ENCODE data around the gene LRP1B.

LRP1B gene

DNA sequence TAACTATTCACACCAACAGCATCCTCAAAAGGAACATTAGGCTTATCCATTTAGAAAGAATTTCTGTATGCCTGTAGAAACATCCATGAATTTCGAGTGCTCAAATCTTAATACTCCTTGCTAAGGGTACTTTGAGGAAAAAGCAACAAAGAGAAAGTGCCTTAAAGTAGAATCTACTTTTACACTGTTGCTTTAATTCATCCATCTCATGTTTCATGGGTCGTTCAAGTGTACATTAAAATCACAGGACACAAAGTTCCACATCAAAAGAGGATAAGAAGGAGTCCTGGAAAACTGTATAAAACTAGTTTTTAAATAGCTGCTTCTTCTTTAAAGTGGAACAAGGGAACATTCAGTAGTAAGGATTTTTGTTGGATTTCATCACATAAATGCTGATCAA is 54.5 kb downstream of the LRP1B start:
- H3K9me3 Mint-ChIP-seq: peaks cover 2% of the 10 kb centered on the region
- no peaks in the 10 kb centered on the region for H3K36me3 Mint-ChIP-seq

DNA sequence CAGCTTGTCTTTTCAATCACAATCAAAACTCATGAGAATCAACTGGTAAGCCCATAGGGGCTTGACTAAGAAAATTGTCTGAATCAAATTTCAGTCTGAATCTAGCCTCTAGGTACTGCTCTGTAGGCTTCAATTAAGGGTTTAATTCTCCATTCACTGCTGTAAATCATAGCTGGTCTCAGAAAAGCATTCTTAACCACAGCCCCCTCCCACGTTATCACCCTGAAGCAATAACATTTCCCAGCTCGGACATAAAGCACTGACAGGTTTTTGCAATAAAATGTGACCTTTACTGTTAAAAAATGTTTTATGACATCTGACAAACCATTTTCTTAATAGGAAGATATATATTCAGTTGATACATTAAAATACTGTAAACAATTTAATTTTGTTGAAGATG is 55.0 kb downstream of the LRP1B start:
- Mint-ChIP-seq H3K9me3 (peaks cover 2% of the 10 kb centered on the region), H3K36me3 (no peaks in the 10 kb centered on the region), H3K27me3 (no peaks in the 10 kb centered on the region), H3K4me1 (no peaks in the 10 kb centered on the region), H3K27ac (no peak overlapping the region), H3K4me3 (no peak overlapping the region)
- ATAC-seq: no peak

More for the DNA sequence above, 54.5 kb downstream of the LRP1B start:
- ATAC-seq: no peak
- Mint-ChIP-seq H3K4me1 (no peaks in the 10 kb centered on the region), H3K27me3 (no peaks in the 10 kb centered on the region), H3K27ac (no peak overlapping the region), H3K4me3 (no peak overlapping the region)

DNA sequence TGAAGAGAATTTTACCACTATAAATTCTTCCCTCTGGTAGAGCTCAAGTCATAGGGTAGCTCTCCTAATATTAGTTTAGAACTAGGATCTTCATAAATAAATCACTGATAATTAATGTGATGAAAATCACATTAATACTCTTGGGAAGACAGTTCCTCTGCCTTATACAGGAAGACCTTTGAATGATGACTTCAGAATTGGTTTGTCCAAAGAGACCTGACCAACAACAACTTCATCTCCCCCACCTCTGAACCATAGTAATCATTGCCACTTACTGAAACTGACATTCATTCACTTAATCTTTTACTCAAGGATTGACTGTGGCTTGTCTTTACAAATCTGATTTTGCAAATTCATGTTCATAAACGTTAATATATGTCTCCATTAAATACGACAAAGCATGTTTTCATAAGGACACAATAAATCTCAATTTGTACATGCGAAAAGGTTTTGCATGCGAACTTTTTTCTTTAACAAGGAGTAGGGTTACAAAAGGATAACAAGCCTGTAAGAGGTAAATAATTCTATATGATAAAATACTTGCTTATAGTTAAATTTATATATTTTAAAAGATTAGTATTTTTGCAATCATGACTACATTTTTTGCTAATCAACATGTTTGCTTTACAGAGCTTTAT is 61.4 kb downstream of the LRP1B start:
- no peak overlapping the region for H3K4me3 Mint-ChIP-seq
- no peaks in the 10 kb centered on the region for H3K36me3 Mint-ChIP-seq
- H3K4me1 Mint-ChIP-seq: no peaks in the 10 kb centered on the region
- no peaks in the 10 kb centered on the region for H3K9me3 Mint-ChIP-seq
- no peak overlapping the region for H3K27ac Mint-ChIP-seq
- H3K27me3 Mint-ChIP-seq: no peaks in the 10 kb centered on the region
- ATAC-seq: no peak

DNA sequence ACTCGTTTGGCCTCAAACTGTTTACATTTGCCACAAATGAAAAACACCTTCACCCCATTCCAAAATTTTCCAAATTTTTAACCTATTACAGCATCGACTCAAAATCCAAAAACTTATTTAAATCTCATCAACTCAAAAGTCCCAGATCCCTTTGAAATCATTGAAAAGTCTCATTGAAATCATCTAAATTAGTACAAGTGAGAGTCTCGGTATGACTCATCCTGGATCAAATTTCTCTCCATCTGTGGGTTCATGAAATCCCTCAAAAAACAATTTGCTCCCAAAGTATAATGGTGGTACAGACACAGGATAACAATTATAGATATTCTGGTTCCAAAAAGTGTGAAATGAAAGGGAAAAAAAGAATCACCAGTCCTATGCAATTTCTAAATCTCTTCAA is 65.1 kb downstream of the LRP1B start:
- ATAC-seq: no peak
- Mint-ChIP-seq H3K27ac (no peak overlapping the region), H3K9me3 (no peaks in the 10 kb centered on the region), H3K4me1 (no peaks in the 10 kb centered on the region), H3K4me3 (no peak overlapping the region), H3K36me3 (no peaks in the 10 kb centered on the region), H3K27me3 (no peaks in the 10 kb centered on the region)

DNA sequence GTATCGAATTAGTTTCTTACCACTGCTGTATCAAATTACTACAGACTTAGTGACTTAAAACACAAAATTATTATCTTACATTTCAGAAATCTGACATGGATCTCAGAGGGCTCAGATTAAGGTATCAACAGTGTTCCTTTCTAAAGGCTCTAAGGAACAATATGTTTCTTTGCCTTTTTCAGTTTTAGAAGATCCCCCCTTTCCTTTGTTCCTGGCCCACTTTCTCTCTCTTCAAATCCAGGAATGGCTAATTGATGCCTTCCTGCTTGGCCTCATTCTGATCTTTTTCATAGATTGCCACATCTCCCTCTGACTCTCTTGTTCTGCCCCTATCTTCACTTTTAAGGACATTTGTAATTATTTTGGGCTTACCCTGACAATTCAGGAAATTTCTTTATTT is 65.7 kb downstream of the LRP1B start:
- ATAC-seq: no peak
- Mint-ChIP-seq H3K27me3 (no peaks in the 10 kb centered on the region), H3K4me3 (no peak overlapping the region)

DNA sequence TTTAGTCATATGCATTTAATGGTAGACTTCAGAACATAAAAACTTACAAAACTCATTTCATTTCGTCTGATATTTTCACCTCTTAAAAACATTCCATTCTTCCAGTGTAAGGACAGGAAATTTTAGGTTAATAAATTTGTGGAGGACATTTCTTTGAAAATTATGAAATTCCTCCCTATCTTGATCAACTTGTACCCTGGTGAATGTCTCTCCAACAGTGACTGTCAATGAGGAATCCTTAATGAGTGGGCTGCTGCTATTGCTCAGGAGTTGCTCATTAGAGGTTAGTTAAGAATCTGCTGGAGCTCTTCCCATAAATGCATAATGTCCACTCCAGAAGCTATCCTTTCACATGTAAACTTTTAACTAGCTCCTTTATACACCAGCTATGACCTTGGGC is 69.1 kb downstream of the LRP1B start:
- H3K27me3 Mint-ChIP-seq: no peaks in the 10 kb centered on the region
- no peak overlapping the region for H3K4me3 Mint-ChIP-seq
- H3K36me3 Mint-ChIP-seq: no peaks in the 10 kb centered on the region
- ATAC-seq: no peak
- no peaks in the 10 kb centered on the region for H3K9me3 Mint-ChIP-seq
- no peak overlapping the region for H3K27ac Mint-ChIP-seq
- H3K4me1 Mint-ChIP-seq: no peaks in the 10 kb centered on the region

More for the DNA sequence above, 65.7 kb downstream of the LRP1B start:
- Mint-ChIP-seq H3K9me3 (no peaks in the 10 kb centered on the region), H3K4me1 (no peaks in the 10 kb centered on the region), H3K27ac (no peak overlapping the region), H3K36me3 (no peaks in the 10 kb centered on the region)

DNA sequence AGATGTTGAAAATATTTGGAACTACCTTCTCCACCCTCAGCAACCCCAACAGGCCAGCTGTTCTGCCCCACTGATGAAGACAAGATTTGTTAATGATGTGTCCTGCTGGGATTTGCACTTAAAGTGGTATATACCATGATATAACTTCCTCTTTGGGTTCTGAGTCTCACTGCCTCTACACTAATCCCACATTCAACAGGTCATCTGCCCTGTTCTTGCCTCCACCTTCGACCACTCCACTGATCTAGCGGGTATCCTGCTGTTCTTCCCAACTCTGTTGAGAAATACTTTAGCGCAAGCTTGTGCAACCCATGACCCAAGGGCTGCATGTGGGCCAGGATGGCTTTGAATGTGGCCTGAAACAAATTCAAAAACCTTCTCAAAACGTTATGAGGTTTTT is 72.7 kb downstream of the LRP1B start:
- Mint-ChIP-seq H3K27me3 (no peaks in the 10 kb centered on the region), H3K4me3 (no peak overlapping the region), H3K4me1 (no peaks in the 10 kb centered on the region), H3K27ac (no peak overlapping the region), H3K36me3 (no peaks in the 10 kb centered on the region), H3K9me3 (no peaks in the 10 kb centered on the region)
- ATAC-seq: no peak

DNA sequence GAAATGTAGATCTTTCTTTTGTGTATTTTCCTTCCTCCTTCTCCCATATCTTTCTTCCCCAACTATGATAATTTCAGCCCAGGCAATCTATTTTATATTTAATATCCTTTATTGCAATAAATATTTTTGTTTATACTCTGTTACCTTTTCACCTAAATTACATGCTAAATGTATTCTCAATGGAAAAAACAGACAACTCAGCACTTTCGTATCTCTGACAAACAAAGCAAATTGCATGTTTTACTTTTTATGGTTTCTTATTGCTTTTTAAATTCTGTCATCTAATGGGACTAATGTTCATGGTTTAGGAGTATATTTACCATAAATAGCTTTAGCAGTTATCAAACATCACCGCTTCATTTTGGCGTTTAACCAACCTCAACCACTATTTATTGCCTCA is 74.0 kb downstream of the LRP1B start:
- Mint-ChIP-seq H3K9me3 (peaks cover 3% of the 10 kb centered on the region), H3K36me3 (no peaks in the 10 kb centered on the region), H3K27me3 (no peaks in the 10 kb centered on the region), H3K4me1 (no peaks in the 10 kb centered on the region), H3K27ac (no peak overlapping the region), H3K4me3 (no peak overlapping the region)
- ATAC-seq: no peak

DNA sequence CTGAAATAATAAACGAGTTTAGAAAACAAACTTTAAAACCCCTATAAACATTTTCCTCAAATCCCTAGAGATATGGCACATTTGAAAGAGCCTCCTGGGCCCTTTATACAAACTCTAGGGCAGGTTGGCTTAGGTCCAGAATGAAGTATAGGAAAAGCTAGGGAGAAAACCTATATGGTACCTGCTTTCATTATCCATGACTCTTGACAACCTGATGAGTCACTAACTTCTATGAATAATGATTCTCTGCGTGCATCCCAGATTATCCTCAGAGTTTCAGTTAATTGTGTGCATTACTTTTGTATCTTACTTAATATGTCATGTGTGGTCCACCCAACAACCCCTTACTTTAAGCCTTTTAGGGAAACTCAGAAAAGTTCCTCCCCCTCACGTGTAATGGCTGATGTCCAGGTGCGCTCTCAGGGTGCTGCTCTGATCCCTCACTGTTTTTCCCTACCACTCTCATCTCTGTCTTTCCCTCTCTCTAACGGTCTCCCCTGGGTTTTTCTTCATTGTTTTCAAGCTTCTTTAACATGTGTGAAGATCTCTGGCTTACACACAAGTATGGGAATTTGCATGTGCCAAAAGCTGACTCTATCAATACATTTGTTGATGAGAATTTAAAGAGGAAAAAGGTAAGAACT is 78.5 kb downstream of the LRP1B start:
- ATAC-seq: no peak
- Mint-ChIP-seq H3K27ac (no peak overlapping the region), H3K4me1 (no peaks in the 10 kb centered on the region), H3K36me3 (no peaks in the 10 kb centered on the region), H3K4me3 (no peak overlapping the region), H3K9me3 (peaks cover 6% of the 10 kb centered on the region), H3K27me3 (no peaks in the 10 kb centered on the region)

DNA sequence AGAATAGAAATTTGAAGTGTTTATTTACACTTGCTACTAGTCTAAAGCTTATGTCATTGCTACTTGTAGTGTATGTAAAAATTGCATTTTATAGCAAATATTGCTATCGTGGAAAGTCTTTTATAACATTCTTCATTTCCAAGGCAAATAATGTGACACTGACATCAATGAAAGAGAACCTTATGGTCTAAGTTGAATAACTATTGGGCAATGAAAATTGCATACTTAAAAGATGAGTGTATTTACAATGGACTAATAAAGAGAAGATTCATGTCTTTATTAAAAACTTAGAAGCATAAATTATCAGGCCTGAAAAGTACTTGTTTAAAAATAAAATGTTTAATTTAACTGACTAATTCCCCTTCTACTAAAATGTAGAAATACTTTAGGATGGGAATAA is 82.2 kb downstream of the LRP1B start:
- H3K27ac Mint-ChIP-seq: no peak overlapping the region

DNA sequence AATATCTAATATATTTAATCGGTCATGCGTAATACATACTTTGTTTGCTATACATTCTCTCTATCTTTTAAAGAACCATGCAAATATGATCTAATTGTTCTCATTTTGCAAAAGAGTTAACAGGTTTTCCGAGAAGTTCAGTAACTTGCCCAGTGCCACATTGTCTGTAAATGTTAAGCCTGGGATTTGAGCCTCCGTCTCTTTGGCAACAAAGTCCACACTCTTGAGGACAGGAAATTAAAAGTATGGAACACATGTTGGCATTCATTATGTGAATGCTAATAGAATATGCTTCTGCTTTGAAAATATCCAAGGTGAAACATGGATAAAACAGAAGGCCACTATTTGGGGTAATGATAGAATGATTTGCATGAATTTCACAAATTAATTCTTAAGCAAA is 85.2 kb downstream of the LRP1B start:
- Mint-ChIP-seq H3K36me3 (no peaks in the 10 kb centered on the region), H3K27me3 (no peaks in the 10 kb centered on the region), H3K4me1 (no peaks in the 10 kb centered on the region), H3K27ac (no peak overlapping the region), H3K9me3 (no peaks in the 10 kb centered on the region), H3K4me3 (no peak overlapping the region)
- no peak for ATAC-seq

More for the DNA sequence above, 82.2 kb downstream of the LRP1B start:
- H3K4me3 Mint-ChIP-seq: no peak overlapping the region
- H3K36me3 Mint-ChIP-seq: no peaks in the 10 kb centered on the region
- ATAC-seq: no peak
- peaks cover 6% of the 10 kb centered on the region for H3K9me3 Mint-ChIP-seq
- H3K27me3 Mint-ChIP-seq: no peaks in the 10 kb centered on the region
- H3K4me1 Mint-ChIP-seq: no peaks in the 10 kb centered on the region

DNA sequence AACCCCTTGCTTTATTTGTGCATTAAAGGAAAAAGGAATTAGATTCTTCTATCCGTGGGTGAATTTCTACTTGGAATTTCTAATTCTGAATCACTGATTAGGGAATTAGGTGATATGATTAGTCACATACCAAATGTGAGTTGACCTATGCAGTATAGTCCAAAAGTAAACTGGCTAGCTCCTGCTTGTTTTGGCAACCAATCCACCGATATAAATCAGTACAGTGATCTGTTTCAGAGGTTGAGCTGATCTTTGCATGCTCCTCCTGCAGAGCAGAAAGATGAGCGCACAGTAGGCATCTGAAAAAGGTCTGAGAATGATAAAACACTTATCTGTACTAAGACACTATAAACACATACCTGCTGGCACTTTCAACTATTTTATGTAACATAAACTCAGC is 86.6 kb downstream of the LRP1B start:
- no peaks in the 10 kb centered on the region for H3K36me3 Mint-ChIP-seq
- H3K4me3 Mint-ChIP-seq: no peak overlapping the region
- no peaks in the 10 kb centered on the region for H3K4me1 Mint-ChIP-seq
- H3K27ac Mint-ChIP-seq: no peak overlapping the region
- ATAC-seq: no peak
- no peaks in the 10 kb centered on the region for H3K27me3 Mint-ChIP-seq
- H3K9me3 Mint-ChIP-seq: no peaks in the 10 kb centered on the region

DNA sequence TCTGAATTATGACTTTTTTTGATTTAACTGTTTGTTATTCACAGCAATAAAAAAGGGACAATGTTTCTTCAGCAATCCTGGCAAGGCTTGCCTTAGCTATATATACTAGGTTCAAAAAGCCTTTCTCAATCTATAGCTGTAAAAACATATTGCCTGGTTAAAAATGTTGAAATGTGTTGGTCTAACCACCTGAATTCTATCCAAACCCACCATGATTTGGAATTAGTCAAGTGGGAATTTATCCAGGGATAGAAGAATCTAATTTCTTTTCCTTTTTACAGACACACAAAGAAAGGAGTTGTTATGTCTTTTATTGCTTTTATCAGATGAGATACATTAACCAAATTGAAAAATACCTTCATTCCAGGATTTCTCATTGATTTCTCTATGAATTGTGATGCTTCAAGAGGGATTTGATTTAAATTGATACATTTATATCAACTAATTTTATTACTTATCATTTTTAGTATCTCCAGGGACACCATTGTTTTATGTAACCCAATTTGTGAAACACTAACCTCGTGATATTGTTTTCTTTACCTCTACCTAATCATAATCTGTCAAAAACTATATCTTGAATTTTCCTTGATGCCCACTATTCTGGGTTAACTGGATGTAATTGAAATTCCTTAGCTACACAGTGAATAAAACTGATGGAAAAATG is 88.1 kb downstream of the LRP1B start:
- ATAC-seq: no peak
- H3K9me3 Mint-ChIP-seq: no peaks in the 10 kb centered on the region

DNA sequence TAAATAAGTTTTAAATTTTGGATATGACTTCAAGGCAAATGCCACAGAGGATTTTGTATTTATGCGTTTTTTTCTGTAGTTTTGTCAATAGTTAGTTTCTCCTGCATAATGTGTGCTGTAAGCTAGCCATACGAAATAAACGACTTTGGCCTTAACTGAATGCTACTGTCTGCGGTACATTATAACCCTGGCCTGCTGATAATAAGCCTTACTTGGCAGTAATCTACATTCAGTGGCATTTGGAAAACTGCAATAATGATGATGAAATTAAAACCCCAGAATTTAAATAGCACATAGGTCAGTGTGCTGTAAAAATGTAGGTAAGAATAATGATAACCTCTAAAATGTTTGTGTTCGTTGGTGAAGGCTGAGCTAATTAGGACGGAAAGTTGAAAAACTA is 88.8 kb downstream of the LRP1B start:
- no peak for ATAC-seq
- Mint-ChIP-seq H3K27me3 (no peaks in the 10 kb centered on the region), H3K27ac (no peak overlapping the region), H3K9me3 (no peaks in the 10 kb centered on the region), H3K36me3 (no peaks in the 10 kb centered on the region), H3K4me3 (no peak overlapping the region), H3K4me1 (no peaks in the 10 kb centered on the region)

More for the DNA sequence above, 88.1 kb downstream of the LRP1B start:
- no peaks in the 10 kb centered on the region for H3K36me3 Mint-ChIP-seq
- H3K27me3 Mint-ChIP-seq: no peaks in the 10 kb centered on the region
- no peaks in the 10 kb centered on the region for H3K4me1 Mint-ChIP-seq
- H3K4me3 Mint-ChIP-seq: no peak overlapping the region
- no peak overlapping the region for H3K27ac Mint-ChIP-seq

DNA sequence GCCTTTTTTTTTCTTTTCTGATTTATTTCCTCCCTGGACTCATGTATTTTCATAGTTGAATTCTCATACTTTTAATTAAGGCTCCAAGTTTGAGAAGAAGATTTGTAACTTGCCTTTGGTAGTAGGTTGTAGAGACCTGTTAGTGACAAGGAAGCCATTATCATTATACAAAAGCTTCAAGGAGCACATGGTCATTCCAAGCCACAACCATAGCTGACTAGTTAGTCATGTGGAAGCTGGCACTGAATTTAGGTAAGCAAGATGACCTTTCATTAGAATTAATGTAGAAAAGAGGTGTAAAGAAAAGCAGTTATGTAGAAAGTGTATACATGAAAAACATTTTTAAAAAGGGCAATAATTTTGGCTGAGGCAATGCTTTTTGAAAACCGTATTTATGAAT is 89.7 kb downstream of the LRP1B start:
- Mint-ChIP-seq H3K4me3 (no peak overlapping the region), H3K27ac (no peak overlapping the region), H3K9me3 (no peaks in the 10 kb centered on the region), H3K4me1 (no peaks in the 10 kb centered on the region), H3K36me3 (no peaks in the 10 kb centered on the region), H3K27me3 (no peaks in the 10 kb centered on the region)
- no peak for ATAC-seq

DNA sequence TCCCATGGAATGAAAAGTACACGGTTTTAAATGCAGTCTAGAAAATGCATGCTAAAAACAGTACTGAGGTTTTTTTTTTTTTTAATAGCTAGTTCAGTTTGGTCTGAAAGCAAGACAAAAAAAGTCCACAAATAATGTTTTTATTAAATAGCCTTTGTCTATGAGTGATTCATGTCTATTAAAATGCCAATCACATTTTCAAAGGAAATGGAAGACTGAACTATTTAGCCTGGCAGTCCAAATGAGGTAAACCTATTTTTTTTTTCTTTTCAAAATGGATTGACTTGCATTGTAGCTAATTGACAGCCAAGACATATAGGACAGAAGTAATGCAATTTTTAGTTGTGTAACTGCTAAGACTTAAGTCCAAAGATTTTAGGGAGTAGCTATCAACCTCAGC is 90.3 kb downstream of the LRP1B start:
- no peaks in the 10 kb centered on the region for H3K27me3 Mint-ChIP-seq
- no peak overlapping the region for H3K27ac Mint-ChIP-seq
- ATAC-seq: no peak
- H3K9me3 Mint-ChIP-seq: no peaks in the 10 kb centered on the region
- no peak overlapping the region for H3K4me3 Mint-ChIP-seq
- no peaks in the 10 kb centered on the region for H3K36me3 Mint-ChIP-seq
- no peaks in the 10 kb centered on the region for H3K4me1 Mint-ChIP-seq
